Coronary artery (tissue), 2 donors: ENCODE data around the gene SCAANT1.

Experiments used
- DNase-seq: peaks from one replicate; pipeline ENCODE4 v3.0.0-alpha.2; 2017; ENCODE audit warnings: low spot score
- H3K27ac ChIP-seq, 2 donors: fragments of 200-600 bp; sonication (generic); one replicate each; pipeline ENCODE4 v1.5.1; 2016 to 2019
- H3K4me3 ChIP-seq: fragments of 200-600 bp; sonication (generic); 2 replicates; pipeline ENCODE4 v1.5.1; 2016; ENCODE audit warnings: mild to moderate bottlenecking, moderate library complexity
- CTCF ChIP-seq: fragments of 200-600 bp; sonication (generic); IDR thresholded peaks from one replicate; pipeline ENCODE4 v1.5.1; 2019; ENCODE audit warnings: antibody characterized with exemption

The SCAANT1 gene

GRCh38 chr3:63954182-63954581 lies 42.0 kb upstream of the SCAANT1 start:
- H3K27ac ChIP-seq, result no peak overlapping the region
- no peak for TF ChIP-seq CTCF
- no peak overlapping the region for H3K4me3 ChIP-seq
- DNase-seq, result no peak

GRCh38 chr3:63952248-63952594 lies 40.0 kb upstream of the SCAANT1 start:
- no peak for TF ChIP-seq CTCF
- H3K4me3 ChIP-seq, result no peak overlapping the region
- H3K27ac ChIP-seq, result no peak overlapping the region
- no peak for DNase-seq

- no peak for DNase-seq
- no peak for TF ChIP-seq CTCF
- H3K4me3 ChIP-seq, result no peak overlapping the region
- H3K27ac ChIP-seq, result no peak overlapping the region
These were observed 39.5 kb upstream of the SCAANT1 start for GRCh38 chr3:63951492-63952247.

- no peak for TF ChIP-seq CTCF
- no peak overlapping the region for H3K27ac ChIP-seq
- H3K4me3 ChIP-seq, result no peak overlapping the region
- no peak for DNase-seq
These were observed 38.5 kb upstream of the SCAANT1 start for GRCh38 chr3:63950698-63951097.

- Histone ChIP-seq H3K4me3 (no peak overlapping the region), H3K27ac (no peak overlapping the region)
- TF ChIP-seq CTCF, result no peak
- DNase-seq, result no peak
These were observed 36.8 kb upstream of the SCAANT1 start for GRCh38 chr3:63949005-63949404.

- no peak overlapping the region for H3K27ac ChIP-seq
- H3K4me3 ChIP-seq, result no peak overlapping the region
- no peak for DNase-seq
- no peak for TF ChIP-seq CTCF
These were observed 35.4 kb upstream of the SCAANT1 start for GRCh38 chr3:63947594-63947993.

GRCh38 chr3:63946753-63947152 lies 34.6 kb upstream of the SCAANT1 start:
- no peak for DNase-seq
- no peak overlapping the region for H3K27ac ChIP-seq
- no peak overlapping the region for H3K4me3 ChIP-seq
- TF ChIP-seq CTCF, result no peak
